Measurements from ENCODE around the gene CRAT.

- no peak for TF ChIP-seq CTCF (conservative IDR thresholded peaks at IDR 0.05; ENCODE audit: low read depth in 2 of 2)
- TF ChIP-seq EZH2 (IDR thresholded peaks at IDR 0.05; ENCODE audit: low read depth, unreplicated experiment), result no peak
- TF ChIP-seq POLR2AphosphoS5 (IDR thresholded peaks at IDR 0.05; ENCODE audit: low read depth), result no peak; the same call in 1 of the 2 replicates
- TF ChIP-seq EZH2phosphoT487 (IDR thresholded peaks at IDR 0.05; ENCODE audit: unreplicated experiment), result no peak
- TF ChIP-seq JUNB (IDR thresholded peaks at IDR 0.05; ENCODE audit: unreplicated experiment), result no peak
- no peak for TF ChIP-seq REST (IDR thresholded peaks at IDR 0.05; ENCODE audit: unreplicated experiment)
- no peak for TF ChIP-seq CREB1 (CRISPR knock-in tag; IDR thresholded peaks at IDR 0.05; ENCODE audit: low read depth)
Measured at GRCh38 chr9:129150122-129150521, 39.5 kb upstream of the CRAT start.

Data from GM23338 (cell line).